SH-SY5Y (cell line): ENCODE results near the gene CLIC2.

Source experiments
- GATA2 ChIP-seq: IDR thresholded peaks from 2 replicates; pipeline ENCODE4 v1.6.1; 2011; ENCODE audit warnings: mild to moderate bottlenecking, low read depth, low read length
- GATA3 ChIP-seq: IDR thresholded peaks from 2 replicates; pipeline ENCODE4 v1.6.1; 2011; ENCODE audit warnings: low read depth, mild to moderate bottlenecking, low read length, moderate library complexity

DNA sequence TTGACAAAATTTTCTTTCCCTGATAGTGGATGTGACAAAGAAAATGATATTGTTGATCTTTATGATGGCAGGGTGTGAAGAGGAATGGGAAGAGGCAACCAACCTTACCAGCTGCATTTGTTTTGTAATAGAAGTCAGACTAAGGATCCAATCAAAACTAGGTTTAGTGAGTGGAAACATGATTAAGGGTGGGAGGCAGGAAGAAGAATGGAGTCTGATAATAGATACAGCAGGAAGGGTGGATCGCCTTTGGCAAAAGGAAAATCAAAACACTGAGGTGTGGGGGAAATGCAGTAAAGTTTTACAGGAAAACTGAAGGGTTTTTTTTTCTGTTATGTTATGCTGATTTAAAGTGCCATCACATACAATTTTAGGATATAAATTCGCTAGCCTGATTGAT is 3.4 kb downstream of the CLIC2 start:
- no peak for TF ChIP-seq GATA2
- no peak for TF ChIP-seq GATA3
